Liver (tissue), 9 donors: Measurements from ENCODE around the gene PRG3. TPM values are rescaled to one million over a fixed set of nuclear protein-coding genes. Genes with fewer than 3 reads are reported as not detected.
A peak's percentile ranks its signal among the peaks of the same experiment; 100 is the strongest.

ENCODE experiments used
- DNase-seq: peaks from one replicate; pipeline ENCODE4 v3.0.0-alpha.2; 2017; ENCODE audit warnings: low spot score
- H3K27ac ChIP-seq, 2 donors: one replicate each; pipeline ENCODE4 v1.7.0; 2013; ENCODE audit warnings: inconsistent platforms in 2 of 2, low read length in 2 of 2, control low read depth in 1 of 2, low read depth in 1 of 2, mild to moderate bottlenecking in 1 of 2
- H3K27me3 ChIP-seq, 4 donors: one replicate each; pipeline versions ENCODE4 v1.6.1 to v1.7.0; 2013; ENCODE audit warnings: low read length in 3 of 4, inconsistent platforms in 1 of 4, mild to moderate bottlenecking in 1 of 4, moderate library complexity in 1 of 4; ENCODE audit not compliant: control insufficient read depth in 4 of 4, insufficient read depth in 4 of 4
- H3K36me3 ChIP-seq, 4 donors: one replicate each; pipeline versions ENCODE4 v1.6.1 to v1.7.0; 2013; ENCODE audit warnings: low read length in 3 of 4, mild to moderate bottlenecking in 3 of 4, low read depth in 1 of 4, moderate library complexity in 1 of 4; ENCODE audit not compliant: control insufficient read depth in 4 of 4, insufficient read depth in 3 of 4
- H3K4me1 ChIP-seq, 4 donors: one replicate each; pipeline versions ENCODE4 v1.6.1 to v1.7.0; 2013; ENCODE audit warnings: low read length in 3 of 4, mild to moderate bottlenecking in 3 of 4, moderate library complexity in 1 of 4; ENCODE audit not compliant: control insufficient read depth in 4 of 4, insufficient read depth in 4 of 4
- H3K4me3 ChIP-seq, 3 donors: one replicate each; pipeline versions ENCODE4 v1.6.1 to v1.7.0; 2013; ENCODE audit warnings: low read length in 3 of 3, control low read depth in 1 of 3, low read depth in 1 of 3, mild to moderate bottlenecking in 1 of 3
- H3K9ac ChIP-seq, 2 donors: one replicate each; pipeline ENCODE4 v1.7.0; 2013; ENCODE audit warnings: low read length in 2 of 2, mild to moderate bottlenecking in 2 of 2, moderate library complexity in 2 of 2, control low read depth in 1 of 2, low read depth in 1 of 2
- H3K9me3 ChIP-seq, 4 donors: one replicate each; pipeline versions ENCODE4 v1.6.1 to v1.7.0; 2013; ENCODE audit warnings: low read length in 3 of 4; ENCODE audit not compliant: control insufficient read depth in 4 of 4
- ATF3 ChIP-seq: IDR thresholded peaks from 2 replicates; pipeline ENCODE4 v1.6.1; 2016; ENCODE audit warnings: antibody characterized with exemption
- CTCF ChIP-seq: fragments of 150-350 bp; IDR thresholded peaks from 2 replicates; pipeline ENCODE4 v1.5.1; 2017; ENCODE audit warnings: improper control_type of control experiment, low read depth, low read length; ENCODE audit not compliant: missing input control
- EGR1 ChIP-seq, 2 donors: IDR thresholded peaks; 2 replicates each; pipeline ENCODE4 v1.6.1; 2016 to 2018; ENCODE audit warnings: antibody characterized with exemption in 2 of 2, low read depth in 2 of 2
- FOXA1 ChIP-seq: IDR thresholded peaks from 2 replicates; pipeline ENCODE4 v1.6.1; 2016; ENCODE audit warnings: antibody characterized with exemption
- FOXA2 ChIP-seq: IDR thresholded peaks from 2 replicates; pipeline ENCODE4 v1.6.1; 2016; ENCODE audit warnings: antibody characterized with exemption
- GABPA ChIP-seq, 2 donors: IDR thresholded peaks in 1 of 2; conservative IDR thresholded peaks in 1 of 2; 2 replicates each; pipeline ENCODE4 v1.6.1; 2016; ENCODE audit warnings: antibody characterized with exemption in 2 of 2, mild to moderate bottlenecking in 1 of 2, moderate library complexity in 1 of 2
- HNF4A ChIP-seq, 2 donors: conservative IDR thresholded peaks; 2 replicates each; pipeline ENCODE4 v1.6.1; 2016; ENCODE audit warnings: antibody characterized with exemption in 2 of 2, mild to moderate bottlenecking in 2 of 2
- HNF4G ChIP-seq: IDR thresholded peaks from 2 replicates; pipeline ENCODE4 v1.6.1; 2016; ENCODE audit warnings: antibody characterized with exemption
- JUND ChIP-seq, 2 donors: IDR thresholded peaks; 2 replicates each; pipeline ENCODE4 v1.6.1; 2016; ENCODE audit warnings: antibody characterized with exemption in 2 of 2
- MAX ChIP-seq: IDR thresholded peaks from 2 replicates; pipeline ENCODE4 v1.6.1; 2016; ENCODE audit warnings: antibody characterized with exemption
- NR2F2 ChIP-seq: IDR thresholded peaks from 2 replicates; pipeline ENCODE4 v1.6.1; 2016; ENCODE audit warnings: antibody characterized with exemption
- RAD21 ChIP-seq, 2 donors: IDR thresholded peaks; 2 replicates each; pipeline ENCODE4 v1.6.1; 2016; ENCODE audit warnings: antibody characterized with exemption in 2 of 2, mild to moderate bottlenecking in 2 of 2
- REST ChIP-seq: IDR thresholded peaks from 2 replicates; pipeline ENCODE4 v1.6.1; 2016; ENCODE audit warnings: antibody characterized with exemption, mild to moderate bottlenecking
- RXRA ChIP-seq, 2 donors: IDR thresholded peaks; 2 replicates each; pipeline ENCODE4 v1.6.1; 2017 to 2018; ENCODE audit warnings: antibody characterized with exemption in 2 of 2, mild to moderate bottlenecking in 1 of 2
- SP1 ChIP-seq: IDR thresholded peaks from 2 replicates; pipeline ENCODE4 v1.6.1; 2018; ENCODE audit warnings: antibody characterized with exemption, mild to moderate bottlenecking
- TAF1 ChIP-seq: conservative IDR thresholded peaks from 2 replicates; pipeline ENCODE4 v1.6.1; 2016; ENCODE audit warnings: antibody characterized with exemption, mild to moderate bottlenecking
- YY1 ChIP-seq: IDR thresholded peaks from 2 replicates; pipeline ENCODE4 v1.6.1; 2016; ENCODE audit warnings: antibody characterized with exemption, mild to moderate bottlenecking
- ZBTB33 ChIP-seq: IDR thresholded peaks from 2 replicates; pipeline ENCODE4 v1.6.1; 2016; ENCODE audit warnings: antibody characterized with exemption
- WGBS: extraction: QIAGEN DNeasy Blood & Tissue Kit; methylation state at CpG from one replicate; pipeline ENCODE4 v1.1.7; 2013; 5-methylcytosine and 5-hydroxymethylcytosine counted together
- polyA plus RNA-seq, 2 donors: library from polyadenylated mRNA; stranded (reverse) in 1 of 2; unstranded in 1 of 2; fragments of 200-250 nt in 1 of 2; fragments of >200 nt in 1 of 2; fragmentation: Nextera tagmentation in 1 of 2; extraction: Ambion mirVana in 1 of 2; gene quantifications; one replicate each; pipeline versions ENCODE4 v1.2.1 to v1.2.3, GENCODE V29; 2013 to 2015
- total RNA-seq, 2 donors: library from RNA; depleted of rRNA; stranded (reverse); fragments of >200 nt; gene quantifications; one replicate each; pipeline ENCODE4 v1.2.3, GENCODE V29; 2014
- donor health status: healthy.
- donor health status: healthy.
- donor health status: healthy.
- donor health status: healthy.
- donor health status: healthy.

Gene PRG3
- 1 to 10 TPM in 1 of 2 donors, not detected in 1; 4.9 TPM for total RNA-seq
- under 1 TPM in 1 of 2 donors, not detected in 1; 0.22 TPM for polyA plus RNA-seq

- TF ChIP-seq REST (no peak), ZBTB33 (no peak), HNF4A (conservative IDR thresholded peaks at IDR 0.05) (no peak), EGR1 (IDR thresholded peaks at IDR 0.05; ENCODE audit: low read depth in 2 of 2) (no peak), FOXA2 (no peak), HNF4G (no peak)
- Histone ChIP-seq H3K27ac (no peak within 1 kb of the TSS), H3K9me3 (no peaks in the 10 kb centered on the region), H3K4me3 (no peak within 1 kb of the TSS), H3K9ac (no peak within 1 kb of the TSS), H3K27me3 (no peaks in the 10 kb centered on the region), H3K36me3 (no peaks in the 10 kb centered on the region), H3K4me1 (no peaks in the 10 kb centered on the region)
- WGBS: 80% methylated on average over 2 of the region's 2 CpGs
- DNase-seq: no peak
Observed at GRCh38 chr11:57380975-57381374, at the start of gene PRG3. Gene PRG3 (minus strand): TSS chr11:57381150. CDS start chr11:57380708, 442 bp downstream.

- WGBS: 25% methylated on average over 4 of the region's 4 CpGs
- peak; percentile 23 for TF ChIP-seq HNF4G
- peak; percentile 74 for TF ChIP-seq SP1
- peak; percentile 92 to 96 for TF ChIP-seq JUND (IDR thresholded peaks at IDR 0.05)
- peak; percentile 58 for TF ChIP-seq YY1
- TF ChIP-seq REST: no peak
- no peak for TF ChIP-seq GABPA (IDR thresholded peaks at IDR 0.05 in 1 of 2, conservative IDR thresholded peaks at IDR 0.05 in 1 of 2)
- peak; percentile 83 to 87 for TF ChIP-seq HNF4A (conservative IDR thresholded peaks at IDR 0.05)
- peak; percentile 39 to 70 for TF ChIP-seq RXRA (IDR thresholded peaks at IDR 0.05)
- TF ChIP-seq FOXA1: no peak
- no peak for TF ChIP-seq FOXA2
- peak; percentile 27 for TF ChIP-seq MAX
- no peak for TF ChIP-seq TAF1
- no peak for TF ChIP-seq EGR1 (IDR thresholded peaks at IDR 0.05; ENCODE audit: low read depth in 2 of 2)
- no peak for TF ChIP-seq ZBTB33
- TF ChIP-seq NR2F2: no peak
- TF ChIP-seq CTCF: no peak
- TF ChIP-seq ATF3: peak; percentile 13
- peak; percentile 15 to 30 for TF ChIP-seq RAD21 (IDR thresholded peaks at IDR 0.05)
- no peaks in the 10 kb centered on the region for H3K36me3 ChIP-seq
- no peaks in the 10 kb centered on the region for H3K27me3 ChIP-seq
- no peak overlapping the region for H3K4me3 ChIP-seq
- DNase-seq: no peak
- no peaks in the 10 kb centered on the region for H3K9me3 ChIP-seq
- H3K9ac ChIP-seq: peak overlapping the region in 1 of 2 donors; percentile 49
- peak overlapping the region; percentile 92 to 99 for H3K27ac ChIP-seq
- H3K4me1 ChIP-seq: peaks cover 14 to 72% (median 36%) of the 10 kb centered on the region in 4 donors
Observed at GRCh38 chr11:57429946-57430345, 49.0 kb upstream of the PRG3 start.
